GM19099 (cell line): ENCODE data around the gene PPARGC1A.

ENCODE experiments used
- POLR2A ChIP-seq: IDR thresholded peaks from 3 replicates; pipeline ENCODE4 v1.6.1; 2011; ENCODE audit warnings: low read depth; ENCODE audit not compliant: insufficient read length; ENCODE audit errors: extremely low read depth

The PPARGC1A gene

GRCh38 chr4:23921447-23921845 is 31.6 kb upstream of the PPARGC1A start:
- no peak for TF ChIP-seq POLR2A

GRCh38 chr4:23920716-23921446 is 31.0 kb upstream of the PPARGC1A start:
- no peak for TF ChIP-seq POLR2A

GRCh38 chr4:23920296-23920695 is 30.4 kb upstream of the PPARGC1A start:
- no peak for TF ChIP-seq POLR2A

- no peak for TF ChIP-seq POLR2A
Observed at GRCh38 chr4:23916282-23916681, 26.4 kb upstream of the PPARGC1A start.

GRCh38 chr4:23915459-23916132 is 25.7 kb upstream of the PPARGC1A start:
- no peak for TF ChIP-seq POLR2A

- no peak for TF ChIP-seq POLR2A
Observed at GRCh38 chr4:23911675-23912455, 22.0 kb upstream of the PPARGC1A start.

GRCh38 chr4:23909671-23910070 is 19.8 kb upstream of the PPARGC1A start:
- no peak for TF ChIP-seq POLR2A

GRCh38 chr4:23906839-23907238 is 17.0 kb upstream of the PPARGC1A start:
- TF ChIP-seq POLR2A = no peak

- no peak for TF ChIP-seq POLR2A
Observed at GRCh38 chr4:23904639-23905071, 14.8 kb upstream of the PPARGC1A start.

- TF ChIP-seq POLR2A = no peak
Observed at GRCh38 chr4:23903859-23904438, 14.1 kb upstream of the PPARGC1A start.

GRCh38 chr4:23902222-23902804 is 12.5 kb upstream of the PPARGC1A start:
- TF ChIP-seq POLR2A = no peak

- TF ChIP-seq POLR2A = no peak
Observed at GRCh38 chr4:23900636-23901035, 10.8 kb upstream of the PPARGC1A start.

- TF ChIP-seq POLR2A = no peak
Observed at GRCh38 chr4:23899565-23899964, 9.7 kb upstream of the PPARGC1A start.

- TF ChIP-seq POLR2A = no peak
Observed at GRCh38 chr4:23897564-23898109, 7.8 kb upstream of the PPARGC1A start.

GRCh38 chr4:23894021-23894420 is 4.2 kb upstream of the PPARGC1A start:
- no peak for TF ChIP-seq POLR2A
